ENCODE measurements around the gene AQP2. TPM values are rescaled to one million over a fixed set of nuclear protein-coding genes. Genes with fewer than 3 reads are reported as not detected.

Gene AQP2
- total RNA-seq, 2 experiments from 2014 or later, result not detected

DNA sequence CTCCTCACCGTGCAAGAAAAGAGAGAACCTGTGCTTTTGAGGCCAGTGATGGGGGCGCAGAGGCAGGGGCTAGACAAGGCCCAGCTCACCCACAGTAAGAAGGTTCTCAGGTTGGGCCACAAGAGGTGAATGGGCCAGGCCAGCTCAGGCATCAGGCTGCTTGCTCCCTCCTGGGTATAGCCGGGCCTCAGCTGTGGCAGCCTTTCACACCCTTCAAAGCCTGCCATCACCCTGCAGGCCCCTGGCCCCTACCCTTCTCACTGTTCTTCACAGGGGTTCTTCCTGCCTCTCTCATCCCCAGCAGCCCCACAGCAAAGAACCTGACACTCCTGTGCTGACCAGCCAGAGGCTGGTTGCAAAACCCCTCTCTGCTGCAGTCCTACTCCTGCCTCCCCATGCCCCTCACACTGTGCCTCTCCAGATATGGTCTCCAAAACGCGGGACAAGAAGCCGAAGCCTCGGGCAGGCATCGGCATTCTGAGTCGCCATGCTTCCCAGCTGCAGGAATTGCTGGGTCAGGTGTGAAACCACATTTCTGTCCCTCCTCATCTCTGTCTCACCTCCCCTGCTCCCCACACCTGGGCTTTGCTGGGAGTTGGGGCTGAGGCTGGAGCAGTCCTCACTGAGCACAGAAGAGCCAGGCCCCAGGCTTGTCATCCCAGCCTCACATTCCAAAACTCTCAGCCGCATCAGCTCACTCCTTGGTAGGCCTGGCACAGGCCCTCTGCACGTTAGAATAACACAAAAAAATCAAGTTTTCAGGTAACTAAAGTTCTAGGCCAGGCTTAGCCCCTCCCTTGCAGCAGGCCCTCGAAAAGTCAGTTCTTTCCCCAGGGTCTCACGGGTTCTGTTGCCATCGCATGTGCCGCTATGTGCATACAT is 40.0 kb upstream of the AQP2 start:
- Mint-ChIP-seq H3K27me3 (ENCODE audit: low read depth) (no peaks in the 10 kb centered on the region), H3K4me1 (ENCODE audit: low read depth) (no peaks in the 10 kb centered on the region), H3K27ac (no peak overlapping the region), H3K9me3 (no peaks in the 10 kb centered on the region), H3K4me3 (no peak overlapping the region), H3K36me3 (ENCODE audit: low read depth) (no peaks in the 10 kb centered on the region)
- no peak for DNase-seq
- intact Hi-C loops (cut with micrococcal nuclease), result no loop called here
- CTCF ChIA-PET, result interaction anchor here (0.6 kb wide), 1 partner anchor 123 kb away, joined by 3 read pairs; no protein-coding TSS in a partner anchor

DNA sequence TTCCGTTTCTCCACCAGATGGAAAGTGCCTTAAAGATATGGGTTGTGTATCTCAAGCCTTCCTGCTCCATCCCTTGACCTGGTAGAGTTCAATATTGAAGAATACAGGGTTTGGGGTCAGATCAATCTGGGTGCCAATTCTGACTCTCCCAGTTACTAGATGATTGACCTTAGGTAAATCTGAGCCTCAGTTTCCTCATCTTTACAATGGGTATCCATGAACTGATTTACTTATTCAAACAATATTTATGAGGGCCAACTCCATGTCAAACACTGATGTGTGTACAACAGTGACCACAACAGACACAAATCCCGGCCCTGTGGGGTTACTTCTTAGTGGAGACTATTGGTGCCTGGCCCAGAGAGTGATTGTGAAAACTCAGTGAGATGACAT is 39.3 kb upstream of the AQP2 start:
- Mint-ChIP-seq H3K27me3 (ENCODE audit: low read depth) (no peaks in the 10 kb centered on the region), H3K9me3 (no peaks in the 10 kb centered on the region), H3K36me3 (ENCODE audit: low read depth) (no peaks in the 10 kb centered on the region), H3K4me1 (ENCODE audit: low read depth) (no peaks in the 10 kb centered on the region), H3K4me3 (no peak overlapping the region), H3K27ac (no peak overlapping the region)
- DNase-seq, result no peak
- CTCF ChIA-PET, result no interaction called here
- intact Hi-C loops (cut with micrococcal nuclease), result no loop called here

DNA sequence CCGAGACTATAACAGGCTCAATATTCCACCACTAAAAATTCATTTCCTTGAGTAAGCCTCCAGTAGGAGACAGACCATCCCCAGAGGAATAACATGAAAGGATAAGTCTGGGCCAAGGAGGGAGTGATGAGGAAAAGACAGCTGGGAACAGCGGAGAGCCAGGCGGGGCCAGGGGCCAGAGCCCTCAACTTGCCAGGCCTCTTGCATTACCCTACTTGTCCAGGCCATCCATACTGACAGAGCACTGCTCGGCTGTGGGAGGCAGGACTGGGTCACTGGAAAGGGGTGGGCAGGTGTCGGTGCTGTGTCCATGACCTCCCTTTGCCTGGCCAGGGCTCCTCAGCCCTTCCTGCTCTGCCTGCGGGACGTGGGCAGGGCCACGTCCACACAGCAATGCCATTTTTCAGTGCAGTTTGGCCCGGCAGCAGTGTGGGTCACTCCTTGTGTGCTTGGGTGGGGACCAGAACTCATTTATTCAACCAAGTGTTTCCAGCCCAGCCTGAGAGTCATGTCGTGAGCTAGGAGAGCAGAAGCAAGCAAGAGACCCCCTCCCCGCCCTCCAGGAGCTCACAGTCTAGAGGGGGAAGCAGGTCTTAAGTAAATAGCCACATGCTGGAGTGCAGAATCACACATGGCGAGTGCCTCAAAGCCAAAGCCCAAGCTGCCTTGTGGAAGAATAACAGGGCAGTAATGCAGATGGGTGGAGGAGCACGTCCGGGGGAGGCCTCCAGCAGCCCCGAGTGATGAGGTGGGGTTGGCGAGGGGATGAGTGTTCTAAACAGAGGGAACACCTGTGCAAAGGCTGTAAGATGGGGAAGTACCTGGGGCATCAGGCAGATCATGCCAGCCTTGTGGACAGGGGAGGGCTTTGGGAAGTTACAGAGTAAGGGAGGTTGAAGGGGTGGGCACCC is 37.9 kb upstream of the AQP2 start:
- Mint-ChIP-seq H3K9me3 (no peaks in the 10 kb centered on the region), H3K4me1 (ENCODE audit: low read depth) (no peaks in the 10 kb centered on the region), H3K36me3 (ENCODE audit: low read depth) (no peaks in the 10 kb centered on the region), H3K4me3 (no peak overlapping the region), H3K27me3 (ENCODE audit: low read depth) (no peaks in the 10 kb centered on the region), H3K27ac (no peak overlapping the region)
- intact Hi-C loops (cut with micrococcal nuclease), result no loop called here
- no peak for DNase-seq
- CTCF ChIA-PET, result interaction anchor here (0.6 to 1.0 kb wide), 2 partner anchors 55 to 124 kb away, joined by 3 read pairs; no protein-coding TSS in a partner anchor

DNA sequence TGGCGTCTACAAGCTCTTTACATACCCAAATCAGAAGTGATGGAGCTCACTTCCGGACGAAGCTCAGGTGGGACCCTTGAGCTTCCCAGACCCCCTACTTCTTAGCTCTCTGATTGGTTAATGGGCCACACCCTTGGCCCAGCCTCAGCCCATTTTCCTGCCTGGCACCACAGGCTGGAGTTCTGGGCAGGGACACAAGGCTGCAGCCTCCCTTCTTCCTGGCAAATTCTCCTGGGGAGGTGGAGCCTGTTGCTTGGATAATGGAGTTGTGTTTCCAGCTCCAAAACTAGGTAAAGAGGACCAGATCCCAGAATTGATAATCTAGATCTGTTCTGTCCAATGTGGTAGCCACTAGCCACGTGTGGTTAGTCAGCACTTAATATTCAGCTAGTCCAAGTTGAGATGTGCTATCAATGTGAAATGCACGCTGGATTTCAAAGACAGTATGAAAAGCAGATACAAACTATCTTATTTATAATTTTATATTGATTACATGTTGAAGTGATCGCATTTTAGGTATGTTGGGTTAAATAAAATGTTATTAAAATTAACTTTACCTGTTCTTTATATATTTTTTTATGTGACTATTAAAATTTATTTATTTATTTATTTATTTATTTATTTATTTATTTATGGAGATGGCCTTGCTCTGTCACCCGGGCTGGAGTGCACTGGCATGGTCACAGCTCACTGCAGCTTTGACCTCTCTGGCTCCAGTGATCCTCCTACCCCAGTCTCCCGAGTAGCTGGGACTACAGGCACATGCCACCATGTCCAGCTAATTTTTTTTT is 34.2 kb upstream of the AQP2 start:
- no peaks in the 10 kb centered on the region for H3K36me3 Mint-ChIP-seq (ENCODE audit: low read depth)
- no peak overlapping the region for H3K4me3 Mint-ChIP-seq
- CTCF ChIA-PET, result interaction anchor here (0.6 to 0.7 kb wide), 2 partner anchors 25 to 361 kb away, joined by 4 to 5 read pairs; no protein-coding TSS in a partner anchor

DNA sequence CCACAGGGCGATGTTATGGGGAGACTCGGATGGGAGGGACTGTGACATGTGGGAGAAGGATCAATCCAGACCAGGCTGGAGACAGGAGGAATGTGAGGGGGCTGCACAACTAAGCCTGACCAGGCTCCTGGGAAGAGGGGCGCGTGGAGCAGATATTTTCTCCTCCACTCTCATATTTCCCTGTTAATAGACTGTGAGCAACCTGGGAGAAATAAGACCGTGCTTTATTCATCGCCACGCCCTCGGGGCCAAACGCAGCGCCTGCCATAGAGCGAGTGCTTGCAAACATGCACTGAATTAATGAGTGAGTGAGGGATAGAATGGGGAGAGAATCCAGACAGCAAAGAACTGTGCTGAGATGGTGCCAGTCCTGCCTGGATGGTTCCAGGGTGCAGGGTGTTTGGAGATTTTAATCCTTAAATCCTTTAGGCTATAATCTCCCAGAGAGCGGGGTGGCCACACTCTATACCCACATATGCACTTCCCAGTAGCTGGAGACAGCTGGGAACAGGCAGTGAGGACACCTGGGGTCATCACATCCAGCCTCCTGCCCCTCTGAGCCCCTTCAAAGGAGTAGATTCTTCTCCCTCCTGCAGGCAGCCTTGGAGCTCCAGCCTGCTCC is 33.3 kb upstream of the AQP2 start:
- H3K4me3 Mint-ChIP-seq, result no peak overlapping the region
- H3K9me3 Mint-ChIP-seq, result no peaks in the 10 kb centered on the region
- H3K27ac Mint-ChIP-seq, result no peak overlapping the region
- DNase-seq, result no peak
- H3K36me3 Mint-ChIP-seq (ENCODE audit: low read depth), result no peaks in the 10 kb centered on the region
- intact Hi-C loops (cut with micrococcal nuclease), result no loop called here
- H3K27me3 Mint-ChIP-seq (ENCODE audit: low read depth), result no peaks in the 10 kb centered on the region
- CTCF ChIA-PET, result interaction anchor here (0.8 kb wide), 1 partner anchor 50 kb away, joined by 3 read pairs; no protein-coding TSS in a partner anchor
- H3K4me1 Mint-ChIP-seq (ENCODE audit: low read depth), result no peaks in the 10 kb centered on the region

More for the DNA sequence above, 34.2 kb upstream of the AQP2 start:
- intact Hi-C loops (cut with micrococcal nuclease), result no loop called here
- DNase-seq, result no peak
- no peaks in the 10 kb centered on the region for H3K27me3 Mint-ChIP-seq (ENCODE audit: low read depth)
- no peaks in the 10 kb centered on the region for H3K4me1 Mint-ChIP-seq (ENCODE audit: low read depth)
- no peaks in the 10 kb centered on the region for H3K9me3 Mint-ChIP-seq
- H3K27ac Mint-ChIP-seq, result no peak overlapping the region

DNA sequence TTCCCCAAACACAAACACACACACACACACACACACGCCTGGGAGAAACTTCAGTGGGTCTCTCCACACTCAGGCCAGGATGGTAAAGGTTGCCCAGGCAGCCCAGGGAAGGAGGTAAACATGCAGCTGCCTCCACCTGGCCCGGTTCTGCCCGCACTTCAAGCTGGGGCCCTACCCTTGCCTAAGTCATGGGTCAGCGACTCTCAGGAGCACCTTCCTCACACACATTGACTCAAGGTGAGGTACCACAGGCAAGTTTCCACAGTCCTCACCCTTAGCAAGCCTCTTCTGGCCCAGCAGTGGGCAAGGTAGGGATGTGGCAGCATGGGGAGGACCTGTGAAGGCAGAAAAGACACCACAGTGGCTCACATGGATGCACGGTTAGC is 32.8 kb upstream of the AQP2 start:
- Mint-ChIP-seq H3K36me3 (ENCODE audit: low read depth) (no peaks in the 10 kb centered on the region), H3K9me3 (no peaks in the 10 kb centered on the region), H3K4me3 (no peak overlapping the region), H3K4me1 (ENCODE audit: low read depth) (no peaks in the 10 kb centered on the region), H3K27ac (no peak overlapping the region), H3K27me3 (ENCODE audit: low read depth) (no peaks in the 10 kb centered on the region)
- no peak for DNase-seq
- CTCF ChIA-PET, result interaction anchor here (0.8 kb wide), 1 partner anchor 50 kb away, joined by 3 read pairs; no protein-coding TSS in a partner anchor
- intact Hi-C loops (cut with micrococcal nuclease), result no loop called here

DNA sequence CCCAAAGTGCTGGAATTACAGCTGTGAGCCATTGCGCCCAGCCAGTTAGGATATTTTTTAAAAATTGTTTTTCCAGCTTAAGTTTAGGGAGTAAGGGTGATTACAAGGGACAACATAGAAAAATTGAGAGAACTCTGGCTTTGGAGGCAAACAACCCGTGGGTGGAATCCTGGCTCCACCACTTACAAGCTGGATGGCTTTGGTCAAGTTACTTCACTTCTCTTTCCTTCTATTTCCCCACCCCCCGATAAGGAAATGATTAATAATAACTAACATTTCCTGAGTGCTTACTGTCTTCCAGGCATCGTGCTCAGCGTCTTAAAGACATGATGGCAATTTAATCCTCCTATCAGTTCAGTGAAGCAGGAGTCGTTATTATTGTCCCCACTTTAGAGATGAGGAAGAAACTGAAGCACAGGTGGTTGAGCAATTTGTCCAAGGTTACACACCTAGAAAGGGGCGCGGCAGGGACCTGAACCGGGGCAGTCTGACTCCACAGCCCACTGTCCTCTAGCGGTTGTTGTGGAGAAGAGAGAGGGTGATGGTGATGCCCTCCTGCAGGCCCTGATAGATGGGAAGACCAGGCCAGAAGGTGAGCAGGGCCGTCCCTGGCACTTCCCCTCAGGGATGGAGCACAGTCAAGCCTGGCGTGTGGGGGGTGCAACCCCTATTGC is 30.2 kb upstream of the AQP2 start:
- H3K9me3 Mint-ChIP-seq, result no peaks in the 10 kb centered on the region
- intact Hi-C loops (cut with micrococcal nuclease), result no loop called here
- no peaks in the 10 kb centered on the region for H3K27me3 Mint-ChIP-seq (ENCODE audit: low read depth)
- H3K27ac Mint-ChIP-seq, result no peak overlapping the region
- CTCF ChIA-PET, result interaction anchor here (1.4 kb wide), 1 partner anchor 47 kb away, joined by 3 read pairs; no protein-coding TSS in a partner anchor
- H3K36me3 Mint-ChIP-seq (ENCODE audit: low read depth), result no peaks in the 10 kb centered on the region
- no peak for DNase-seq
- no peaks in the 10 kb centered on the region for H3K4me1 Mint-ChIP-seq (ENCODE audit: low read depth)
- no peak overlapping the region for H3K4me3 Mint-ChIP-seq

DNA sequence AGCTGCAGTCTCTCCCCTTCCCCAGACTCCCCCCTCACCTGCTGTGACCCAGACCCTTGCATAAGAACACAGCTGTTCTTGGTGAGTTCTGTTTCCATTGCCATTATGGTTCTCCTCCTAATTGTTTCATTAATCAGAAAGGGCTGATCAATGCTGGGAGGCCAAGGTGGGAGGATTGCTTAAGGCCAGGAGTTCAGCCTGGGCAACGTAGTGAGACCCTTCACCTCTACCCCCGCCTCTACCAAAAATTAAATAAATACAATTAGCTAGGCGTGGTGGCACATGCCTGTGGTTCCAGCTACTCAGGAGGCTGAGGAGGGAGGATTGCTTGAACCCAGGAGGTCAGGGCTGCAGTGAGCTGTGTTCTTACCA is 29.6 kb upstream of the AQP2 start:
- Mint-ChIP-seq H3K27ac (no peak overlapping the region), H3K4me3 (no peak overlapping the region), H3K27me3 (ENCODE audit: low read depth) (no peaks in the 10 kb centered on the region), H3K4me1 (ENCODE audit: low read depth) (no peaks in the 10 kb centered on the region), H3K9me3 (no peaks in the 10 kb centered on the region), H3K36me3 (ENCODE audit: low read depth) (no peaks in the 10 kb centered on the region)
- CTCF ChIA-PET, result interaction anchor here (1.4 kb wide), 1 partner anchor 46 kb away, joined by 3 read pairs; no protein-coding TSS in a partner anchor
- intact Hi-C loops (cut with micrococcal nuclease), result no loop called here
- no peak for DNase-seq

DNA sequence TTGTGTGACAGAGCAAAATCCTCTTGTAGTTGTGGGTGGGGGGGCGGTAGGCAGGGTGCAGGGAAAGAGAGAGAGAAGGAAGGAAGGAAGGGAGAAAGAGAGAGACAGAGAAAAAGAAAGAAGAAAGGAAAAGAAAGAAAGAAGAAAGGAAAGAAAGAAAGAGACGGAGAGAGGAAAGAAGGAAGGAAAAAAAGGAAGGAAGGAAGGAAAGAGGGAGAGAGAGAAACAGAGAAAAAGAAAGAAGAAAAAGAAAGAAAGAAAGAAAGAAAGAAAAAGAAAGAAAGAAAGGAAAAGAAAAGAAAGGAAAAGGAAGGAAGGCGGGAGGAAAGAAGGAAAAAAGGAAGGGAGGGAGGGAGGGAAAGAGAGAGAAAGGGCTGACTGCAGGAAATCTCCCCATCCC is 29.2 kb upstream of the AQP2 start:
- no peak overlapping the region for H3K4me3 Mint-ChIP-seq

DNA sequence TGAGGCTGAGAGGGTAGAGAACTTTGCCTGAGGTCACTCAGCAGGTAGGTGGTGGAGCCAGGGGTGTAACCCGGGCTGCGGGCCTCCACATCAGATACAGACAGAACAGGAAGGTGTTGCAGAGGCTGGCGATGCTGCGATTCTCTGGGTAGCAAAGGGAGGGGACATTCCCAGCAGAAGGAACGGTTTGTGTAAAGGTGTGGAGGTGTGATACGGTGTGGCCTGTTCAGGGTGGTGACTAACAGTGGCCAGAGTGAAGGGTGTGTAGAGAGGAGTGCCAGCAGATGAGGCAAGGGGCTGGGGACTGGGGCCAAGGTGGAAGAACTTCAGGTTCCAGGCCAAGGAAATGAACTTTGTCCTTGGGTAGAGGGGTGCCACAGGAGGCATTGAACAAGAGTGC is 28.6 kb upstream of the AQP2 start:
- Mint-ChIP-seq H3K27ac (no peak overlapping the region), H3K27me3 (ENCODE audit: low read depth) (no peaks in the 10 kb centered on the region)
- intact Hi-C loops (cut with micrococcal nuclease), result no loop called here

More for the DNA sequence above, 29.2 kb upstream of the AQP2 start:
- Mint-ChIP-seq H3K36me3 (ENCODE audit: low read depth) (no peaks in the 10 kb centered on the region), H3K27ac (no peak overlapping the region), H3K9me3 (no peaks in the 10 kb centered on the region), H3K4me1 (ENCODE audit: low read depth) (no peaks in the 10 kb centered on the region), H3K27me3 (ENCODE audit: low read depth) (no peaks in the 10 kb centered on the region)
- DNase-seq, result no peak
- intact Hi-C loops (cut with micrococcal nuclease), result no loop called here
- CTCF ChIA-PET, result interaction anchor here (1.4 kb wide), 1 partner anchor 46 kb away, joined by 3 read pairs; no protein-coding TSS in a partner anchor

More for the DNA sequence above, 28.6 kb upstream of the AQP2 start:
- no peaks in the 10 kb centered on the region for H3K4me1 Mint-ChIP-seq (ENCODE audit: low read depth)
- H3K9me3 Mint-ChIP-seq, result no peaks in the 10 kb centered on the region
- CTCF ChIA-PET, result interaction anchor here (1.1 kb wide), 1 partner anchor 24 kb away, joined by 3 read pairs; no protein-coding TSS in a partner anchor
- no peak for DNase-seq
- no peaks in the 10 kb centered on the region for H3K36me3 Mint-ChIP-seq (ENCODE audit: low read depth)
- H3K4me3 Mint-ChIP-seq, result no peak overlapping the region
